Fibroblast of pulmonary artery (primary cell): ENCODE measurements around the gene PRIMPOL.
"Not testable (repeated sequence)": the region's sequence is repeated elsewhere in the genome, so short reads cannot be mapped to it uniquely, and the experiment has no call there.

Experiments used
- DNase-seq: peaks from one replicate; pipeline ENCODE4 v3.0.0-alpha.2; 2010; ENCODE audit warnings: low read depth
- H3K4me3 ChIP-seq: replicated peaks from 2 replicates; pipeline ENCODE4 v1.5.1; 2011; ENCODE audit warnings: low read depth, mild to moderate bottlenecking, control low read depth, low read length, moderate library complexity
- CTCF ChIP-seq: IDR thresholded peaks from 2 replicates; pipeline ENCODE4 v1.5.1; 2011; ENCODE audit warnings: mild to moderate bottlenecking, control low read depth, low read length, inconsistent platforms; ENCODE audit errors: missing control alignments

Gene PRIMPOL

GRCh38 chr4:184649971-184650855 lies 675 bp downstream of the PRIMPOL start:
- TF ChIP-seq CTCF, result no peak
- H3K4me3 ChIP-seq, result peak overlapping the region; percentile 72
- DNase-seq, result peak; percentile 43

- TF ChIP-seq CTCF, result no peak
- H3K4me3 ChIP-seq, result no peak overlapping the region
- no peak for DNase-seq
These were observed 2.4 kb downstream of the PRIMPOL start for GRCh38 chr4:184651899-184652298.

- not testable (repeated sequence) for H3K4me3 ChIP-seq, DNase-seq
These were observed 3.1 kb downstream of the PRIMPOL start for GRCh38 chr4:184652681-184653080.

- no peak overlapping the region for H3K4me3 ChIP-seq
- peak; percentile 8 for DNase-seq
- TF ChIP-seq CTCF, result no peak
These were observed 4.1 kb downstream of the PRIMPOL start for GRCh38 chr4:184653650-184654049.

GRCh38 chr4:184655889-184656869 lies 6.6 kb downstream of the PRIMPOL start:
- no peak overlapping the region for H3K4me3 ChIP-seq
- TF ChIP-seq CTCF, result no peak
- DNase-seq, result no peak

- no peak for TF ChIP-seq CTCF
- no peak overlapping the region for H3K4me3 ChIP-seq
- DNase-seq, result no peak
These were observed 7.6 kb downstream of the PRIMPOL start for GRCh38 chr4:184657144-184657543.

GRCh38 chr4:184657820-184658219 lies 8.3 kb downstream of the PRIMPOL start:
- not testable (repeated sequence) for DNase-seq, H3K4me3 ChIP-seq
